Measurements from ENCODE around the gene SAMD14.

Gene SAMD14

DNA sequence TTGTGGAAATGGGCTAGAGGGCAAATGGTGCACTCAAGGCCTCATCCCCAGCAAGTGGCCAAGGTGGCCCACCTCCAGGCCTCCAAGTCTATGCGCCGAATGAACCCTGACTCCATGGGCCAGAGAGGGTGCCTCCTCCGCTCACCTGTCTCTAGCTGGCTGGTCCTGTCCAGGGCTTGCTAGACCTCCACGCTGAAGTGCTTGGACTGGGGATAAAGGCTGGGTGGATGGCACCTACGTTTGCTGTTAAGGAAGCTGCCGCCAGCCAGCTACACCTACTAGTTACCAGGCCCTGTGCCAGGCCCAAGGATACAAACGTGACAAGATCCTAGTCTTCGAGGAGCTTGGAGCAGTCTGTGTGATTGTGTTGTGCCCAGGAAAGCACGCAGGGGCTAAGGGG, 35.1 kb upstream of the SAMD14 start:
- no peak for DNase-seq

GRCh38 chr17:50164697-50164988, 34.7 kb upstream of the SAMD14 start:
- DNase-seq = no peak

GRCh38 chr17:50163843-50164696, 34.1 kb upstream of the SAMD14 start:
- DNase-seq = no peak

DNA sequence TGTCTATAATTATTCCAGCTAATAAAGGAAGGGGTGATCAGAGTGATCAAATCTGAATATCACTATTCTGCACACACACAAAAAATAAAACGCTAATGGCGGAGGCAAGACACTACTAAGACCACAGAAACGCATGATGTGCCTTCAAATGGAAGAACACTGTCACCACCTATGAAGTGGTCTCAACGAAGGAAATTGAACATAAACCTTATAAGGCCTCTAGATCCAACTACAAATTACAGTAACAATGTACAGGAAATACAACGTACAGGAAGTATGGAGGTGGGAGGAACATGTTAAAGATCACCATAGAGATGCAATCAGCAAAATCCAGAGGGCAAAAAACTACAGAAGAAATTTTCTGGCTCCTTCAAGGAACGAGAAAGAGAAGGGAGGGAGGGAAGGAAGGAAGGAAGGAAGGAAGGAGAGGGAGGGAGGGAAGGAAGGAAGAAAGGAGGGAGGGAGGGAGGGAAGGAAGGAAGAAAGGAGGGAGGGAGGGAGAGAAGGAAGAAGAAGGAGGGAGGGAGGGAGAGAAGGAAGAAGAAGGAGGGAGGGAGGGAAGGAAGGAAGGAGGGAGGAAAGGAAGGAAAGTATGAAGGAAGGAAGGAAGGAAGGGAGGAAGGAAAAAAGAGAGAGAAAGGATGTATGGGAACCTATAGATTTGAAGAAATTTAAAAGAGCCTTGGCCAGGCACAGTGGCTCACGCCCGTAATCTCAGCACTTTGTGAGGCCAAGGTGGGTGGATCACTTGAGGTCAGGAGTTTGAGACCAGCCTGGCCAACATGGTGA, 32.7 kb upstream of the SAMD14 start:
- no peak for DNase-seq

DNA sequence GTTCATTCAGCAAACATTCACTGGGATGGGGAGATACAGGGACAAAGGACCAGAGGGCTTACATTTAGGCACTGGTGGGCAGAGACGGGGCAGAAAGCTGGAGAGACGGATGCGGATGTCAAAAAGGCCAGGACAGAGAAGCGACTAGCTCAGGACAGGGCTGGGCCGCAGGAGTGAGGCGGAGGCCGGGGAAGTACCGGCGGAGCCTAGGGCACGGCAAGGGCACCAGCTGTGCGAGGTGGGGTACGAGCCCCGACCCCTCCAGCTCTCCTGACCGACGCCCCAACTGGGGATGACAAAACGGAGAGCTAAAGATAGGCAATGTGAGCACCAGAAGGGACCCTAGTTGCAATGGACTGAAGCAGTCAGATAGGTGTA, 31.9 kb upstream of the SAMD14 start:
- DNase-seq = no peak

- DNase-seq = peak in 1 of 2 experiments; percentile 79
Measured at GRCh38 chr17:50161023-50161910, 31.3 kb upstream of the SAMD14 start.

DNA sequence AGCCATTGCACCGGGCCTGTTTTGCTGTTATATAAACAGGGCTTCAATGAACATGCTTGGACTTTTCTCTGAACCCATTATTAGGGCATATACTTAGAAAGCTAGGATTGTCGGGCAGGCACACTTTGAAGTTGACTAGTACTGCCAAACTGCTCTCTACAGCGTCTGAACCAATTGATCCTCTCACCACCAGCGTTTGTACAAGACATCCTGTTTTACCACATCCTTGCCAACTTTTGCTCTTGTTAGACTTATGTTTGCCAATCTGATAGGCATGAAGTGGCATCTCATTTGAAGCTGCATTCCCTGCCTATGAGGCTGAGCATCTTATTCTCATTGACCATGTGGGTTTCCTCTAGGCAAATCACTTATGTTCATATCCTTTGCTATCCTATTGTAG, 27.9 kb upstream of the SAMD14 start:
- DNase-seq = no peak

GRCh38 chr17:50155115-50155819, 25.3 kb upstream of the SAMD14 start:
- DNase-seq = no peak

- no peak for DNase-seq
Measured at GRCh38 chr17:50154604-50155003, 24.6 kb upstream of the SAMD14 start.

DNA sequence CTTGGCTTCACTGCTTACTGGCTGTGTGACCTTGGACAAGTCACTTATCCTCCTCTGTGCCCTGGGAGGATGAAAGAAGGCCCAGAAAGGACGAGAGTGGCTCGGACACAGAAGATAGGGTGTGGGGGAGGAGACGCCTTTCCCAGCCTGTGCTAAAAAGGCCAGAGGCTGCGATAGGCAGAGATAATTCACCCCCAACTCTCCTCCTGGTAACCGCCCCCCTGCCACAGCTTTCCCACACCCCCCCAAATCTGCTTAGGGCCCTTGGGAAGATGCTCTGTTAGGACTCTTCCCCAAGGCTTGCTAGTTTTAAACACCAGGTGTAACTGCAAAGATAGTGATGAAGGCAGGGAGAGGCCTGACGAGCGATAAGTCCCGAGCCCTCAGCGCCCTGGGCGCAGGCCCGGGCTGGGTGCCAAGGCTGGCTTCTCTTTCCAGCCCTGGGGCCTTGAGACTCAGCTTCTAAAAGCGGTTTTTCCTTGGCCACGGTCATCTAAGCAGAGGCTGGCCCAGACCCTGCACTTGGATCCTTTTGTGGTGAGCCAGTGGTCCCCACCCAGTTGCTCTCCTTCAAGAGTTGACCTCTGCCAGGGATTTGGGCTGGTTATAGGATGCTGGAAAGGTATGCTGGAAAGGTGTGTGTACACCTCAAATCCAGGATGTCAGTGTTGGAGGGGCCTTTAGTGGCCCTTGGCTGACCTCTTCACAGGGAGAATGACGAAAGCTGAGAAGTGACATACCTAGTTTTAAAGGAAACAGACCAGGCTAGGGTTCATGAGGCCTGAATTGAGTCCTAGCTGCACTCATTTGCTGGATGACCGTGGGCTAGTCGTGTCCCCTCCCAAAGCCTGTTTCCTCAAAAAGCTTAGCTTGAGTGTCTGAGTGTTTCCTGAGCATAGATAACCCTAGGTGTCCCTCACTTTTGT, 24.0 kb upstream of the SAMD14 start:
- no peak for DNase-seq

- no peak for DNase-seq
Measured at GRCh38 chr17:50152736-50153135, 22.8 kb upstream of the SAMD14 start.

GRCh38 chr17:50151937-50152547, 22.1 kb upstream of the SAMD14 start:
- DNase-seq = peak; percentile 26 to 63

- peak; percentile 36 to 41 for DNase-seq
Measured at GRCh38 chr17:50151041-50151936, 21.3 kb upstream of the SAMD14 start.

DNA sequence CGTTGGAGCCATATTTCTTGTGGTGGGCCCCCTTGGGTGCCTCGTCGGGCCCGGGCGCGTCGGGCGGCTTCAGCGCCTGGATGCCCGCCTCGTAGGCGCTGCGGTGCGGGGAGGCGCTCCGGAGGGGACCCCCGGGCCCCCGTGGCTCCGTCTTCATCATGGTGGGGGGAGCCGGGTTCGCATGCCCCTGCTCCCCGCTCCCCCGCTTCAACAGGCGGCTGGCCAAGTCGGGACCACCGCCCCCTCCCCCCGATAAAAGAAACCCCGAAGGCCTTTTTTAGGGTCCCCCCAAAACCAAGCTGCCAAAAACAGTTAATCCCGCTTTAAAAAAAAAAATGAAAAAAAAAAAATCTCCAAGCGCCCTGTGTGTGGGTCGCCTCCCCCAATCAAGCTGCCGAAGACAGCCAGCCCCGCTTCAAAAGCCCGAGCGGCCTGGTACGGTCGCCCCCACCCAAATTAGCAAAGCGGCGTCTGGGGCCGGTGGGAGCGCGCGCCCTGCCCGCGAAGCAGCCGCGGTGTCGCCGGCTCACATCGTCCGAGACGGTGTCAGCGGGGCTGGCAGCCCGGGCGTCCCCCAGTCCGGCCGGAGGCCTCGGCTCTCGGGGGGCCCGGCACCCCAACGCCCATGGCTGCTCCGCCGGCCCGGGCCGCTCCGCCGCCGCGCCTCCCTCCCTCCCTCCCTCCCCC, 20.5 kb upstream of the SAMD14 start, which contains the start of gene PPP1R9B:
PPP1R9B (minus strand) TSS at position 324 of the 687 bp plus-strand sequence; CDS start at position 160, 164 bp downstream.
- DNase-seq = no peak

DNA sequence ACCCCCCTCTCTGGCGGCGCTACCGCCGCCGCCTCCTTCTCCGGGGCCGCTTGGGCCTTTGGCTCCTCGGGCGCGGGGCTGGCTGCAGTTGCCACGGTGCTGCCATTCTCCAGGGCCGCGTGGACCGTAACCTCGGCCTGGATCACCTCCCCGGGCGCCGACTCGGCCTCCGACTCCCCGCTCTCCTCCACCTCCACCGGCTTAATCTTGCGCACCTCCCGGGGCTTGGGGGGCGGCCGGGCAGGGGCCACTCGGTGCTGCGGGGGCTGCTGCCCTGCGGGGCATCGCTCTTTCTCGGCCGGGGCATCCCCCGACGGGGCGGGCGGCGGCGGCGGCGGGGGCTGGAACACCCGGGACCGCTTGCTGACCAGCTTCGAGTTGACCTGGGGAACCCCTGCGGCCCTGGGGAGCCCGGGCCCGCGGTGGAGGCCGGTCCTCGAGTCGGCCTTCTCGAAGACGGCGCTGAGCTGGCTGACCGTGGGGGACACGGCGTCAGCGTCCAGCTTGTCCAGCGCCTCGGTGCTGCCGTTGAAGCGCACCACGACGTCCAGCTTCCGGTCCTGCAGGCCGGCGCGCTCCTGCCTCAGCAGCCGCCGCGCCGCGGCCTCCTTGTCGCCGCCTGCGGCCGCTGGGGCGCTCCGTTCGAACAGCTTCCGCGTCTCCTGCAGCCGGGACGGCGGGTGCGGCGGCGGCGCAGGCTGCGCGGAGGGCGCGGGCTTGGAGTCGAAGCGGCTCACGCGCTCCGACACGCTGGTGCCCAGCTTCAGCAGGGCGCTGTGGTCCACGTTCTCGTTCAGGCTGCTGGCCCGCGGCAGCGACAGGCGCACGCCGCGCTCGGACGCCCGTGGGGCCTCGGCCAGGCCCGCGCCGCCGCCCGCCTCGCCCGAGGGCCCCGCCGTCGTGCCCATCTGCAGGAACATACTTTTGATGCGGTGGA, 19.7 kb upstream of the SAMD14 start:
- no peak for DNase-seq

DNA sequence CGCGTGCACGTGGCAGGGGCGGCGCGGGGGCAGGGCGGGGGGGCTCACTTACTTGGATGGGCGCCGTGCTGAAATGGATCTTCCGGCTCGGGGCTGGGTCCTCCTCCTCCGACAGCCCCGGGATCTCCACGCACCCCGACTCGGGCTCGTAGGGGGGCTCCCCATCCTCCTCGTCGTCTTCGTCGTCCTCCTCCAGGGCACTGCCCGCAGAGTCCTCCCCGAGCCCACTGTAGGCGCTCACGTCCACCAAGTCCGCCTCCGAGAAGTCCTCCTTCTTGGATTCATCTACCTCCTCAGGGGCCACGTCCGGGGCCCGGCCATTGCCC, 19.1 kb upstream of the SAMD14 start:
- no peak for DNase-seq

DNA sequence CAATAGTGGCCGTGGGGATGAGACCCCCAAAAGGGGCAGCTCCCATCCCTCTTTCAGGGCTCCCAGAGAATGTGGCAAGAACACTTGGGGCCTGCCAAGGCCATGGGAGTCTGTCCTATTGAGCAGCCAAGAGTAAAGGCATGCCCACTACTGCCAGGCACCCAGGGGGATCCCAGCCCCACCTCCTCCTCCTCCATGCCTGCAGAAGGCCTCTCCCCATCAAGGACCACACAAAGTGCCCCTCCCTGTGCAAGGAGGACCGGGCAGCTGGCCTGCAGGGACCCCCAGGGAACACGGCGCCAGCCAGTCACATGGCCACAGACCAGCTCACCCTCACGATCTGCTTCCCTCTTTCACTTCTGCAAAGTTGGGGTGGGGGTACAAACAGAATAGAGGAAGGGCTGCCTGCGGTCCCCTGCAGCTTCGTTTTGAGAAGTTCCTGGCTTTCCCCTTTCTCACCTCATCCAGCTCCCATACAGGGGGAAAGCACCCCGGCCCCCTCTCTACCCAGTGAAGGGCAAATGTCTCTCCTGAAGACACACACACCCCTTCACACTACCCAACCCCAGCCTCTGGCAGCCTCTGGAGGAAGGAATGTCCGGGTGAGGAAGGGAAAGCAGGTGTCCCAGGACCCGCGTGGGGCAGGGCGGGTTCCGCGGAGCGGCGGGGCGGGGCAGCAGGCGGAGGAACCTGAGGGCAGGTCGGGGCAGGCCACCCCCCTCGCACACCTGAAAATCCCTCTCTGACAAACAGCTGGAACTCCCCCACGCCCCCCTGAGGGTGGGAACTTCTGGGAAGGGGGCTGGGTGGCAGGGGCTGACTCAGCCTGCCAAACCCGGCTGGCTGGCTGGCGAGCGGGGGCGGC, 18.5 kb upstream of the SAMD14 start:
- DNase-seq = no peak

All from cerebellar nuclear complex (tissue), 1 donor.